IgD-negative memory B cell (primary cell): ENCODE data around the gene PCSK5. TPM values are rescaled to one million over a fixed set of nuclear protein-coding genes. Genes with fewer than 3 reads are reported as not detected.
A peak's percentile ranks its signal among the peaks of the same experiment; 100 is the strongest.

Source experiments
- H3K27ac Mint-ChIP-seq, 3 donors: one replicate each; pipeline ENCODE4 v1.8.0; 2020 to 2022; ENCODE audit warnings: mild to moderate bottlenecking in 3 of 3, mixed read lengths in 3 of 3, moderate library complexity in 1 of 3
- H3K27me3 Mint-ChIP-seq: one replicate; pipeline ENCODE4 v1.8.0; 2021; ENCODE audit warnings: mixed read lengths
- H3K36me3 Mint-ChIP-seq: one replicate; pipeline ENCODE4 v1.8.0; 2020; ENCODE audit warnings: mild to moderate bottlenecking, mixed read lengths
- H3K4me1 Mint-ChIP-seq, 3 donors: one replicate each; pipeline ENCODE4 v1.8.0; 2020 to 2022; ENCODE audit warnings: mixed read lengths in 3 of 3, mild to moderate bottlenecking in 1 of 3
- H3K4me3 Mint-ChIP-seq, 4 donors: one replicate each; pipeline ENCODE4 v1.8.0; 2020 to 2022; ENCODE audit warnings: mild to moderate bottlenecking in 4 of 4, mixed read lengths in 4 of 4, moderate library complexity in 3 of 4
- H3K9me3 Mint-ChIP-seq, 3 donors: one replicate each; pipeline ENCODE4 v1.8.0; 2020 to 2021; ENCODE audit warnings: mixed read lengths in 3 of 3, mild to moderate bottlenecking in 1 of 3
- polyA plus RNA-seq: library from polyadenylated mRNA; unstranded; fragments of 300-500 nt; fragmentation: Illumina TruSeq; gene quantifications from one replicate; pipeline ENCODE4 v1.2.3, GENCODE V29; 2021

The PCSK5 gene
- polyA plus RNA-seq, 1 donor from 2014 or later, result 0.18 TPM

DNA sequence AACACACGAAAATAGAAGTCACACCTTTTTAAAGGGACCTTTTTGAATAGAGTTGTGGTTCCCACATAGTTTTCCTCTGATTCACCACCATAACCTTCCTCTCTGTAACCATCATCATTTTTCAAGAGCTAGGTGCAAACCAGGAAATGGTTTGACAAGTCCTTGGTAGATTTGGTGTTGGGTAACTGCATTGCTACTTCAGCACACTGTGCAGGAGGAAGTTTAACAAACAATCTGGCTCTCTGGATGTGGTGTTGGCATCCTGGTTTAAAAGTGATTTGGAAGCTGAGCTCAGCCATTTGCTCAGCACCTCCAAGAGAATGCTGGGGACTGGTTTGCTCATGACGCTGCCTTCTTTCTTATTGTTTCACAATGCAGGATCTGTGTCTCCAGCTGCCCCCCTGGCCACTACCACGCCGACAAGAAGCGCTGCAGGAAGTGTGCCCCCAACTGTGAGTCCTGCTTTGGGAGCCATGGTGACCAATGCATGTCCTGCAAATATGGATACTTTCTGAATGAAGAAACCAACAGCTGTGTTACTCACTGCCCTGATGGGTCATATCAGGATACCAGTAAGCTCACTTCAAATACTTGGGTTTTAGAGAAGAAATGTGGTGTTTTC lies 290.7 kb downstream of the PCSK5 start:
- H3K27me3 Mint-ChIP-seq, result peaks cover 3% of the 10 kb centered on the region
- H3K36me3 Mint-ChIP-seq, result peaks cover 1% of the 10 kb centered on the region
- peaks cover 0 to 2% (median 0%) of the 10 kb centered on the region in 3 donors for H3K9me3 Mint-ChIP-seq
- H3K4me1 Mint-ChIP-seq, result peaks cover 0 to 1% (median 0%) of the 10 kb centered on the region in 3 donors
- no peak overlapping the region for H3K4me3 Mint-ChIP-seq
- H3K27ac Mint-ChIP-seq, result no peak overlapping the region

DNA sequence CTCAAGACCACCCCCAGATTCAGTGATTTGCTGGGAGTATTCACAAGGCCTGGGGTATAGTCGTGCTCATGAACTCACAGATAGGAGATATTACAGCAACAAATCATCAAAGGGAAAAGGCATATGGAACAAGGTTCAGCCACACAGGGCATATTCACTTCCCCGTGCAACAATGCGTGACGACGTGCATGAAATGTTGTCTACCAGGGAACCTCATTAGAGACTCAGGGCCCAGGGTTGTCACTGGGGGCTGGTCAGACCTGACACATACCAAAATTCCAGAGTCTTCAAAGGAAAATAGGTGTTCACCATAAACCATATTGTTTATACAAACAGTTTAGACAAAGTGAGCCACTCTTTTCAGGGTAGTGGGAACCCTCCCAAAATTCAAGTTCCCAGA lies 291.3 kb downstream of the PCSK5 start:
- H3K9me3 Mint-ChIP-seq, result peaks cover 0 to 2% (median 0%) of the 10 kb centered on the region in 3 donors
- peaks cover 0 to 1% (median 0%) of the 10 kb centered on the region in 3 donors for H3K4me1 Mint-ChIP-seq
- H3K36me3 Mint-ChIP-seq, result peaks cover 1% of the 10 kb centered on the region
- H3K27me3 Mint-ChIP-seq, result peaks cover 1% of the 10 kb centered on the region
- no peak overlapping the region for H3K4me3 Mint-ChIP-seq
- H3K27ac Mint-ChIP-seq, result no peak overlapping the region

DNA sequence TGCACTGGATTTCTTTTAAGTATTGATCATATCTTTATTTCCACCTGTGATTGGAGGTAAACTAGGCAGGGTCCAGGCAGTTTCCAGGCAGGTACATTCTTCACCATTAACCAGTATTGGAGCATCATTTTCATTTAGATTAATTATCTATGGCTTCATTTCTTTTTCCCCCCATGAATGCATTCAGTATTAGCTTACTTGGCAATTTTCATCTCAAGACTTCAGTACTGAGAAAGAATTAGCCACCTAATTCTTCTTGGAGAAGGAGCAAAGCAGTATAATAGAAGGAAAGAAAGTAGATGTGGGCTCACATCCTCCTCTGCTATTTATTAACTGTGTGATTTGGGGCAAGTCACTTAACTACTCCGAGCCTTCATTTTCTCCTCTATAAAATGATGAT lies 295.0 kb downstream of the PCSK5 start:
- Mint-ChIP-seq H3K9me3 (peaks cover 0 to 2% (median 0%) of the 10 kb centered on the region in 3 donors), H3K36me3 (no peaks in the 10 kb centered on the region), H3K4me3 (no peak overlapping the region), H3K27me3 (peaks cover 1% of the 10 kb centered on the region), H3K27ac (no peak overlapping the region), H3K4me1 (peaks cover 0 to 1% (median 0%) of the 10 kb centered on the region in 3 donors)

DNA sequence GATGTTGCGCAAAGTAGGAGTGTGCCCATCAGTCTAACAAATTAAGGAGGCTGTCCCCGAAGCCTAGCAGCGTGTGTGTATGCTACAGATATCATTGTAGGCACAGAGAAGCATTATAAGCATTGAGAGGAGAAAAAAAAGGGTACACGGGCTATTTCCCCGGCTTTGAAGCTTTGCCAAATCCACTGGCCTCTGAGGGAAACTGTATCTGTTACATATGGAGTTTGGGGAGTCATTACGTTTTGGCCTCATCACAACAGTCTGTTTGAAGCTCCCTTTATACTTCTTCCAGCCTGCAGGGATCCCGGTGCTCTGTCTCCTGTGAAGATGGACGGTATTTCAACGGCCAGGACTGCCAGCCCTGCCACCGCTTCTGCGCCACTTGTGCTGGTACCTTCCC lies 297.8 kb downstream of the PCSK5 start:
- Mint-ChIP-seq H3K27me3 (no peaks in the 10 kb centered on the region), H3K9me3 (peaks cover 0 to 2% (median 1%) of the 10 kb centered on the region in 3 donors), H3K4me3 (no peak overlapping the region), H3K27ac (no peak overlapping the region), H3K4me1 (peaks cover 0 to 2% (median 0%) of the 10 kb centered on the region in 3 donors), H3K36me3 (no peaks in the 10 kb centered on the region)

DNA sequence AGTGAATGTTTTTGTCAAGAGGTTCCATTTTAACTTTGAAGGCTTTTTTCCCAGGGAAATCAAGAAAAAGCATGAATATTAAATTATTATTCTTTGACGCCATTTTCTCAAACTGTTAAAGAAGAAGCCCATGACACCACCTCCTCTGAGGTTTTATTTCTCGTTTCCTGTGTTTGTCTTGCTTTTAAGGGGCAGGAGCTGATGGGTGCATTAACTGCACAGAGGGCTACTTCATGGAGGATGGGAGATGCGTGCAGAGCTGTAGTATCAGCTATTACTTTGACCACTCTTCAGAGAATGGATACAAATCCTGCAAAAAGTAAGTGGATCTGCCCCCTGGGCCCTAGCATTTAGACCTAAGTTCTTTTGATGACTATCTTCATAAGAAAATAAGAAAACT lies 298.4 kb downstream of the PCSK5 start:
- H3K27ac Mint-ChIP-seq, result no peak overlapping the region
- peaks cover 0 to 2% (median 1%) of the 10 kb centered on the region in 3 donors for H3K9me3 Mint-ChIP-seq
- no peaks in the 10 kb centered on the region for H3K36me3 Mint-ChIP-seq
- H3K4me3 Mint-ChIP-seq, result no peak overlapping the region
- H3K4me1 Mint-ChIP-seq, result peaks cover 0 to 2% (median 0%) of the 10 kb centered on the region in 3 donors
- no peaks in the 10 kb centered on the region for H3K27me3 Mint-ChIP-seq

DNA sequence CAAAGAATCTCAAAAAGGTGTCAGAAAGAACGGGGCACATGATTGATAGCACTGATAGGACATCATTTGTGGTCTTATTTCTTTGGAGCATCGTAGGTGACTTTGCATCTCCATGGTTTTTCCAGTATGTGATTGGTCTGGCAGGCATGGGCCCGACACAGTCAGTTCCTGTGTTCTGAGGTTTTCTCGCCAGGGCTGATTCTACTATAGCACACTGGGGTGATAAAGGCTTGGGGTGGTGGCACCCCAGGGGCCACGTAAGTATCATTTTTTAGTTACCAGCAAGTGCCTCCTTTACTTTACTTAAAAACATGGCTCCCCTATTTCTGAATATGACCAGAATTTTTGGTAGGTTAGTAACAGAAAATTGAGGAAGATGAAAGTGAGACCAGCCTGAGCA lies 301.0 kb downstream of the PCSK5 start:
- H3K4me3 Mint-ChIP-seq, result no peak overlapping the region
- no peak overlapping the region for H3K27ac Mint-ChIP-seq

DNA sequence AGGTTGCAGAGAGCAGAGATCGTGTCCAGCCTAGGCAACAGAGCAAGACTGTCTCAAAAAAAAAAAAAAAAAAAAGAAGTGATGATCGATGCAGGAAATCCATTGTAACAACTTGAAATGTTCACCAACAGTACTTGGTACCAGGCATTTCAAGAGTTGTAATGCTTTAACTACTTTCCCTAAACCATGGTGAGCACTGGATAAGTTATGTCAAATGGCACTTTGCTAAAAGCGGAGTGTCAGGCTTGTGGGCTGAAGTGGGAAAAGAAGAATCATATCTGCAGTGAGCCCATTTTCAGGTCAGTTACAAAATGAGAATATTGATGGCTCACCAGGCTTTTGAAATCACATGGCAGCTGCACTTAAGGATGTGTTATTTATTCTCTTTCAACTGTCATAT lies 301.5 kb downstream of the PCSK5 start:
- H3K27ac Mint-ChIP-seq, result no peak overlapping the region
- peaks cover 0 to 2% (median 0%) of the 10 kb centered on the region in 3 donors for H3K4me1 Mint-ChIP-seq
- peaks cover 0 to 3% (median 2%) of the 10 kb centered on the region in 3 donors for H3K9me3 Mint-ChIP-seq
- no peaks in the 10 kb centered on the region for H3K36me3 Mint-ChIP-seq
- no peak overlapping the region for H3K4me3 Mint-ChIP-seq
- no peaks in the 10 kb centered on the region for H3K27me3 Mint-ChIP-seq

More for the DNA sequence above, 301.0 kb downstream of the PCSK5 start:
- H3K9me3 Mint-ChIP-seq, result peaks cover 0 to 3% (median 2%) of the 10 kb centered on the region in 3 donors
- no peaks in the 10 kb centered on the region for H3K27me3 Mint-ChIP-seq
- no peaks in the 10 kb centered on the region for H3K36me3 Mint-ChIP-seq
- peaks cover 0 to 2% (median 0%) of the 10 kb centered on the region in 3 donors for H3K4me1 Mint-ChIP-seq

DNA sequence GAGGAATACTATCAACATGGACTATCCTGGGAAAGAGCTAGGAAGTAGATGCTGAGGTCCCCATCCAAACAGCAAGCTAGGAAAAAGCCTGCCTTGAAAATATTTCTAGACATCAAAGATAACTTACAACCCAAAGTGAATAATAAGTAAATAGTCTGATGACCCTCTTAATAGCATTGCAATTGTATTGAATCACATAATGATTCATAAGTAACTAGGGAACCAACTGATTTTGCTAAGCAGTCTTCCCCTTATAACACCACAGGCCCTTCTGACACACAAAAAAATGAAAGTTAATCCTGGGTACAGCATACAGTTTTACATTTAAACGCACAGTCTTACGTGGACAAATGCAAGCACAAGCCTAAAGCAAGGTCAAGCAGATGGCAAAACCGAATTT lies 304.4 kb downstream of the PCSK5 start:
- Mint-ChIP-seq H3K4me3 (no peak overlapping the region), H3K9me3 (peaks cover 0 to 3% (median 3%) of the 10 kb centered on the region in 3 donors), H3K4me1 (peaks cover 0 to 2% (median 0%) of the 10 kb centered on the region in 3 donors), H3K27ac (no peak overlapping the region), H3K36me3 (no peaks in the 10 kb centered on the region), H3K27me3 (no peaks in the 10 kb centered on the region)

DNA sequence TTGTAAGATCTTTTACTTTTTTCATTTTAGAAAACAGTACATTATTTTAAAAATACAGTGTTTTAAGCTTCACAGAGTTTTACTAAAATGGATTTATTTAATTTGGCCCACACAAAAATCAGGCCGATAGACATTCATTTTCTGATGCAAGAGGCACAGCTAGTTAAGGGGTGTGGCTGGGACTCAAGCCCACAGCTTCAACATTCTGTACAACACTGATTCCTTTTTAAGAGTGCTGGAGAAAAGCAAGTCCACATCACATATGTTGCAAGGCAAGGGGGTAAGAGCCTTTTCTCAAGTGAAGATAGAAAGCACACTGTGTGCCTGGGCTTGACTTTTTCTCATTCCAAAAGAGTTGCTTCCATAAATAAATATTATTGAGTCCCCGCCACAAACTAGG lies 307.9 kb downstream of the PCSK5 start:
- Mint-ChIP-seq H3K4me1 (no peaks in the 10 kb centered on the region), H3K9me3 (peaks cover 0 to 5% (median 3%) of the 10 kb centered on the region in 3 donors), H3K27ac (no peak overlapping the region), H3K27me3 (peaks cover 2% of the 10 kb centered on the region), H3K36me3 (no peaks in the 10 kb centered on the region), H3K4me3 (no peak overlapping the region)

DNA sequence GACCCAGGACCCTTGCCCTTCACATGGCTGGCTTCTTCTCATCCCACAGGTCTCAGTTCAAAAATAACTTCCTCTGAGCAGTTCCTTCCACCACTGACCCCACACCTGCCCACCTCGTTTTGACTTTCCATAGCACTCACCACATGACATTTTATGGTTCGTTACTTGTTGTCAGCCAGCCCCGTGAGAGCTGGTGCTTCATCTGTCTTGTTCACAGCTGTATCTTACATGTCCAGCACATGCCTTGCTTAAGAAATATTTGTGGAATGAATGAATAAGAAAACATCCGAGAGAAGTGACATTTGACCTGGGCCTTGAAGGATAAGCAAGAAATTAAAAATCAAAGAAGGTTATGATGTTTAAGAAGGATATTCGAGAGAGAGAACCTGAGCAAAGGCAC lies 309.8 kb downstream of the PCSK5 start:
- H3K4me1 Mint-ChIP-seq, result no peaks in the 10 kb centered on the region
- peaks cover 0 to 3% (median 3%) of the 10 kb centered on the region in 3 donors for H3K9me3 Mint-ChIP-seq
- H3K4me3 Mint-ChIP-seq, result no peak overlapping the region
- peaks cover 2% of the 10 kb centered on the region for H3K27me3 Mint-ChIP-seq
- H3K27ac Mint-ChIP-seq, result no peak overlapping the region
- no peaks in the 10 kb centered on the region for H3K36me3 Mint-ChIP-seq

DNA sequence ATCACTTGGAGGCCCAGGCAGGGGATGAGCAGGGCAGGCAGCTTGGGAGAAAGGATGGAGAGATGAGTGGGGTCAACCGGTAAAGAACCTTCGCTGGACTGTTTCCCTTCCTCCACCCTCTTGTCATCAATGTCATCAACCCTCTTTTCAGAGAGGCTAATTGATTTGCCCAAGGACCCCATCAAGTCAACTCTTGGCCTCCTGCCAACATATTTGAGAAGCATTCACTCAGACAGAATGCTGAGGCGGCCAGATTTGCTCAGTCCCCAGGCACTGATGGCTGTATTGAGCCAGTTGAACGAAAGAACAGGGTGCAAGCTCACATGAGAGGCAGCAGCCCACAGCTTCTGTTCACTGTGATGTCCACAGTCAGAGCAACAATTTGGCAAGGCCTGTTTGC lies 310.3 kb downstream of the PCSK5 start:
- peaks cover 2% of the 10 kb centered on the region for H3K27me3 Mint-ChIP-seq
- H3K4me1 Mint-ChIP-seq, result no peaks in the 10 kb centered on the region
- no peaks in the 10 kb centered on the region for H3K36me3 Mint-ChIP-seq
- H3K27ac Mint-ChIP-seq, result no peak overlapping the region
- H3K9me3 Mint-ChIP-seq, result peaks cover 0 to 3% (median 3%) of the 10 kb centered on the region in 3 donors
- H3K4me3 Mint-ChIP-seq, result no peak overlapping the region

DNA sequence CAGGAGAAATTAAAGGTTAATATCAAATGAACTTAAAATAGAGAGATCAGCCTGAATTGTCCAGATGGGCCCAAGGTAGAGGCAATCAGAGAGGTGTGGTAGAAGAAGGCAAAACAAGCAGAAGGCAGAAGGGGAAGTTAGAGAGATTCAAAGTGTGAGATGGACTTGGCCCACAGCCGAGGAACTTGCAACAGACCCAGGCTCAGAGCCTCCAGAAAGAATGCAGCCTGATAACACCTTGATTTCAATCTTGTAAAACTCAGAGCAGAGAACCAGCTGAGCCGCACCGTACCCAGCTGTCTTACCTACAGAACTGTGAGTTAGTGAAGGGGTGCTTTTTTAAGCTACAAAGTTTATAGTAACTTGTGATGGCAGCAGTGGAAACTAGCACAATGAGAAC lies 312.9 kb downstream of the PCSK5 start:
- Mint-ChIP-seq H3K27me3 (peaks cover 2% of the 10 kb centered on the region), H3K9me3 (peaks cover 0 to 8% (median 3%) of the 10 kb centered on the region in 3 donors), H3K27ac (no peak overlapping the region), H3K36me3 (no peaks in the 10 kb centered on the region), H3K4me1 (no peaks in the 10 kb centered on the region), H3K4me3 (no peak overlapping the region)

DNA sequence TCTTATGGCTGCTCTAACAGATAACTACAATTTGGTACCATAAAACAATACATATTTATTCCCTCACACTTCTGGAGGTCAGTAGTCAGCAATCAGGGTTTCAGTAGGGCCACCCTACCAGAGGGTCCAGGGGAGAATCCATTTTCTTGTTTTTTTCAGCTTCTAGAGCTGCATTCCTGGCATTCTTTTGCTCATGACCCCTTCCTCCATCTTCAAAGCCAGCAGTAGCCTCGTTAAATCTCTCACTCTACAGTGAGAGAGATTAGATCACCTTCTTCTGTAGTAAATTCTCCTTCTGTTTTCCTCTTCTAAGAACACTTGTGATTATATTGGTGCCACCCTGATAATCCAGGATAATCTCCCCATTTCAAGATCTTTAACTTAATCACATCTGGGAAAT lies 316.3 kb downstream of the PCSK5 start:
- Mint-ChIP-seq H3K27me3 (peaks cover 2% of the 10 kb centered on the region), H3K4me1 (no peaks in the 10 kb centered on the region), H3K9me3 (peaks cover 0 to 6% (median 2%) of the 10 kb centered on the region in 3 donors), H3K27ac (no peak overlapping the region), H3K4me3 (no peak overlapping the region), H3K36me3 (no peaks in the 10 kb centered on the region)

DNA sequence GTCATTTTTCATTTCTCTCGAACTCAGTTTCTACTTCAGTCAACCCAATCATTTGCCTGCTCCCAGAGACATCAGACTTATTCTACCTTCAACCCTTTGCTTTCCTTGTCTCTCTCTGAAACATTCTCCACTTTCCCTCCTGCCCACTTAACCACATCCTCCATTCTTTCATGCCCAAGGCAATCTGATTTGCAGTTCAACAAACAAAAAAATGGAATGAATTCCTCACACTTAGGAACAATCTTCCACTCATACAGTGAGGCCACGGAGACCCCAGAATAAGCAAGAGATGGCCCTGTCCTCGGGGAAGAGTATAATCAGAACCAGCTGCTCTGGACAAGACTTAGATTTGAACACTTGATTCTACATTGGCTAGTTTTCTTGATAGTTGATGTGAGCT lies 323.3 kb downstream of the PCSK5 start:
- Mint-ChIP-seq H3K4me3 (no peak overlapping the region), H3K27ac (peak overlapping the region in 1 of 3 donors; percentile 4), H3K27me3 (no peaks in the 10 kb centered on the region), H3K9me3 (no peaks in the 10 kb centered on the region), H3K4me1 (no peaks in the 10 kb centered on the region), H3K36me3 (no peaks in the 10 kb centered on the region)

DNA sequence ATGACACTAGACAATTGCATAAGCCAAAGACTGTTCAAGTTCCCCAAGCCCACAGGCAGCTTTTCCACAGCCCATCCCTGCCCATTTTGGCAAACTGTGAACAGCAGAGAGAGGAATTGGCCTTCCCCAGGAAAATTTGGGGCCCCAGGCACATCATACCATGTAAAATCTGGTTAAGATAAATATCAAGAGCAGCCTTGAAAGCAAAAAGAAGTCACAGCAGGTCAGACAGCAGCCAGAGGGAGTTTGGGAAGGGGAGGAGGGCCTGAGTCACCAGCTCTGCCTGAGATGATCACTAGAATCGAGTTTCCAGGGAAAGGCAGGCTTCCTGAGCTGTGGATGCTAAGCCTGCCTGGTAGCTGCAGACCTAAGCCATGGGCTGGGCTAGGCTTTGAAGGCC lies 324.6 kb downstream of the PCSK5 start:
- no peak overlapping the region for H3K27ac Mint-ChIP-seq
- no peaks in the 10 kb centered on the region for H3K9me3 Mint-ChIP-seq
- no peaks in the 10 kb centered on the region for H3K27me3 Mint-ChIP-seq
- H3K4me3 Mint-ChIP-seq, result no peak overlapping the region
- no peaks in the 10 kb centered on the region for H3K36me3 Mint-ChIP-seq
- no peaks in the 10 kb centered on the region for H3K4me1 Mint-ChIP-seq

DNA sequence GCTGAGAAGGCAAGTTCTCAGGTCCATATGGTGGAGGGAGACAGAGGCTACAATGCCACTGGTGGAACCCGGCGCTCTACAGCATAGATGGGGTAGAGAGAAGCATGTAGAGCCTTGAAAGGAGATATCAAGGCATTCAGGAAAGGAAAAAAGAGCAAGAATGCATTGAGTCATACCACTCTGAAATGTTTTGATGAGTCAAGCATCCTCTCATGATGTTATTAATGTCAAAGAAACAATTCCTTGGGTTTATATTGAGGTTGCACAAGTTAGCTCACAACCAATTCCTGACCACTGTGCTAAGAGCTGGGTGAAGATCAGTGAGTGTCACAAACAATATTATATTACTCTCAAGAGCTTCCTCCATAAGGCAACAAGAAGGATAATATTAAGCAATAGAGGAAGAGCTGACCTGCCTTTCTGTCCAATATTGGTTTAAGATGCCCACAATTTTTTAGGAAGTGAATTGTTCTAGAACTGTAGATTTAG lies 325.7 kb downstream of the PCSK5 start:
- H3K4me1 Mint-ChIP-seq, result no peaks in the 10 kb centered on the region
- no peak overlapping the region for H3K4me3 Mint-ChIP-seq
- H3K27ac Mint-ChIP-seq, result no peak overlapping the region
- no peaks in the 10 kb centered on the region for H3K36me3 Mint-ChIP-seq
- no peaks in the 10 kb centered on the region for H3K27me3 Mint-ChIP-seq
- H3K9me3 Mint-ChIP-seq, result no peaks in the 10 kb centered on the region
